Fibroblast of skin of left quadriceps (primary cell): ENCODE results near the gene PCARE.
A peak's percentile ranks its signal among the peaks of the same experiment; 100 is the strongest.
"Not testable (repeated sequence)": the region's sequence is repeated elsewhere in the genome, so short reads cannot be mapped to it uniquely, and the experiment has no call there.

Experiments
- DNase-seq, 2 experiments: peaks; one replicate each; pipeline ENCODE4 v3.0.0-alpha.2; 2013; ENCODE audit warnings: low read depth in 2 of 2

The PCARE gene

DNA sequence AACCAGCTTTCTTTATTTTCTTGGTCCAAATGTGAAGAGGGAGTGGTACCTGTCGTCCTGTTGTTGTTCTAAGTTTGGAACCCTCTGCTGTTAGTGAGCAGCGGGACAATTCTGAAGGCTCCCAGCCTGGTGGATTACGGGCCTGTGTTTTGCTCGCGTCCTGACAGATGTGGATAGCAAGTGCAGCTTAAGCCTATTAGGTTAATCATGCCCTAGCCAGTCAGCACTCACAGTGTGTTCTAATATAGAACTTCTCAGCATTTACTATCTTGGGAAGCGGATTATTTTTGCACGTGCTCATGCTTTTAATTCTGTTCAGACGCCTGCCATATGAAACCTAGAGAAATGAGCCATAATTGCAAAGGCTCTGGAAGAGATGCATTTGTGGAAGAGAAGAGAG, at the start of gene PCARE:
TSS of gene PCARE (minus strand) at position 113 of the 400 bp plus-strand sequence. CDS start 262 bp downstream, outside the sequence.
- no peak for DNase-seq

DNA sequence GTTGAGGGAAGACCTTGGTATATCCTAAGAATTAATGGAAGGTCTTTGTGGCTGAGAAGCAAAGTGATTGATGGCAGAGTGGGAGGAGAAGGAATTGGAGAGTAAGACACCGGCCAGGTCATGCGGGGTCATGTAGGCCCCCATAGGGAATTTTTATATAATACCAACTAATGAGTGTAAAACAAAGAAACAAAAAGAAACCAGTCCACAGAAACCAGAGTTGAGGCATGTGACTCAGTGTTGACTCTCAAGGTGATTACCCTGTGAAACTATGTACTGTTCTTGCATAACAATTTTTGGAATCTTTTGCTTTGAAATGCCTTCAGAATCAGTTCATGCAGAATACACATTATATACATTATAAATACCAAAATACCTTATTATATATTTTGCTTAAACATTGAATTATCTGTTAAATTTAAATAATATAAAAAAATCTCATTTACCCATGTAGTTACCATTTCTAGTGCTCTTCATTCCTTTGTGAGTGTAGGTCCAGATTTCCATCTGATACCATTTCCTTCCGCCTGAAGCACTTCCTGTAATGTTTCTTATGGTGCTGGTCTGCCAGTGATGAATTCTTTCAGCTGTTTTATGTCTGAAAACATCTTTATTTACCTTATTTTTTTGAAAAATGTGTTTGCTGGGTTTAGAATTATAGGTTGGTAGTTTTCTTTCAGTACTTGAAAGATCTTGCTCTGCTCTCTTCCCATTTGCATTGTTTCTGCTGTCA, 49.5 kb upstream of the PCARE start:
- DNase-seq: peak; percentile 63 to 70

DNA sequence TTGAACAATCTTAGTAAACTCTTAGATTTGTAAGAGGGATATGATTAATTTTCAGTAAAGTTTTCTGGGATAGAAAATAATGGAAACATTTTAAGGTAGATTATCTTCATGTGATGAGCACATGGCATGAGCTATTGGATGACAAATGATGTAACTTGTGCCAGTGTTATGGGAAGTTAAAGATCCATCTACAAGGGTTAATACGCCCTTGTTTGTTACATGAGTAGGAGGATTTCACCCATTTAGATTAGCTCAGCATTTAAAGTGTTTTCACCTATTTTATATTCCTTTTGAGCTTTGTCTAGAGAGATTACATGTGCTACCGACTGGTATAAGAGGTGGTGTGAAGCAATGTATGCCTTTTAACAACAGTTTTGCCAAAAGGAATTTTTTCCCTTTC, 46.5 kb upstream of the PCARE start:
- DNase-seq: no peak

DNA sequence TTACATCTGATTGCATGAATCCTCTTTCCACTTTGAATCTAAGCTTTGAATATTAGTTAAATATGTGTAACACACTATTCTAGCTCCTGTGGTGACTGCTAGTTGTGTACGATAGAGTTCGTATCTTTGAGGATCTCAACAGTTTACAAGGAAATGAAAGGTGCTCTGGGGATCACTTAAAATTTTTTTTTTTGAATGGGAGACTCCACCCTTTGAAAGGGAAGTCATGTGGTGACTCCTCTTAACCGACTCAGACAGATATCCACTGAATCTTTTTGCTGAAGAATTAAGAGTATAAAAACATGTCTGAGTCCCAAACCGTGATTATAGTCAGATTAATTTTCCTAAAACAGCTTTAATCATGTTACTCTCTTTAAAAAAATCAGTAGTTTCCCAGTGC, 44.9 kb upstream of the PCARE start:
- DNase-seq: no peak

DNA sequence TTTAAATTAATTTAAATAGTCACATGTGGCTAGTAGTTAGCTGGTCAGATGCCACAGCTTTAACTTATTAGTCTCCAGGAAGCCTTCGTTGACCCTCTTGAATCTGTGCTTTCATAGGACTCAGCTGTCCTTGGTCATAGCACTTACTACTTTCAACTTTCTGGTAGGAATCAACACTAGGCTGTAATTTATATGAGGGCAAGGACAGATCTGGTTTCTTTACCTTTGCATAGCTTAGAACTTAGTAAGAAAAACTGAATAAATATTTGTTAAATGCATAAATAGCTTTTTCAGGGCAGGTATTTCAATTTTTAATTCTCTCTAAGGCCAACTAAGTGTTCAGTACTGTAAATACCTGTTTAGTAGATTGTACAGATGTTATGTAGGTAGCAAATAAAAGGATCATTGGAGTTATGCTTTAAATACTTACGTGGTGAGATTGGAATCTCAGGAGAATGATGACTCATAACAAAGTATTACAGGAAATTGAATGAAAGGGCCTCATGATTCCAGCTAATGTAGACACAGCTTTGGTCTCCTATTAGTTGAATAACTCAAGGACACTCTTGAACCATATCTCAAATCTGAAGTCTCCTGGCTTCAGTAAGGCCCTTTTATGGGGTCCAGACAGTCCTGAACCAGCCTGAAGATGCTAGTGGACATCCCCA, 43.4 kb upstream of the PCARE start:
- peak in 1 of 2 experiments; percentile 40 for DNase-seq

DNA sequence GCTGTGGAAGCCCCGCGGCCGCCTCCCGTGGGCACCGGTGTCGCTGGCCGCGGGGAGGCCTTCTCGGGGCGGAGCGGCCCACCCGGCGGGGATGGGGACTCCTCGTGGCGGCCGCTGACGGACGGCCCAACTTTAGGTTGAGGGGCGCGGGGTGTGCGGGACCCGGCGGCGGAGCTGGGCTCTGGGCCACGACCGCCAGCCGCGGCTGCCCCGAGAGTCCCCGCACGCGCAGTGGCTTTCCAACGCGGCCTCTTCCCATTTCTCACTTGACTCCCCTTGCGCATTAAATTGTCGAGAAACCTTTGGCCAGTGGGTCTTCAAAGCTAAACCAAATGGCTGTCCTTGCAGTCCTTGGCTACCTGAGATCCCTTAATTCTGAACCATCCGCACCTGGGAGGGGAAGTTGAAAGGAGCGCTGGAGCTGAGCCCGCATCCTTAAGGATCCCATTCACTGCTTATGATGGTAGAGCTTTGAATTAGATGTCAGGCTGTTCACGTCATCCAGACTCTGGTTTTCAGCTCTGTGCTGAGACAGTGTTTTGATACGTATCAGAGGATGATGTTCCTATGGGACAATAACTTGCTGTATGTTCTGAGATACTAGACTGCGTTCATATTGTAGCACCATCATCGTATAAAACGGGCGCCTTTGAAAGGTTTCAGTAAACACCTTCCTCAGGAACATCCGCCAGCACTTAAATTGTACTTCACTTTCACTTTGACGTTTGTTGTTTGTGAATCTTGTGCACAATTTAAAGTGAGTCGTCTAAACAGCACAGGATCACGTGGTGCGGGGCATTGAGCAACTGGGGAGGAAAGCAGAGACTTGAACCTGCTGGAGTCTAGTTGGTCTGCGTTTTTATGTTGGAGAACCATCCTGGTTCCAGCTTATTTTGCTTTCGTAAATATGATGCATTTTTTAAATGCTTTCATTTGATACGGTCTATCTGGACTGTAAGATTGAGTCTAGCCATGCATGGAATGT, 41.8 kb upstream of the PCARE start:
- DNase-seq: no peak

DNA sequence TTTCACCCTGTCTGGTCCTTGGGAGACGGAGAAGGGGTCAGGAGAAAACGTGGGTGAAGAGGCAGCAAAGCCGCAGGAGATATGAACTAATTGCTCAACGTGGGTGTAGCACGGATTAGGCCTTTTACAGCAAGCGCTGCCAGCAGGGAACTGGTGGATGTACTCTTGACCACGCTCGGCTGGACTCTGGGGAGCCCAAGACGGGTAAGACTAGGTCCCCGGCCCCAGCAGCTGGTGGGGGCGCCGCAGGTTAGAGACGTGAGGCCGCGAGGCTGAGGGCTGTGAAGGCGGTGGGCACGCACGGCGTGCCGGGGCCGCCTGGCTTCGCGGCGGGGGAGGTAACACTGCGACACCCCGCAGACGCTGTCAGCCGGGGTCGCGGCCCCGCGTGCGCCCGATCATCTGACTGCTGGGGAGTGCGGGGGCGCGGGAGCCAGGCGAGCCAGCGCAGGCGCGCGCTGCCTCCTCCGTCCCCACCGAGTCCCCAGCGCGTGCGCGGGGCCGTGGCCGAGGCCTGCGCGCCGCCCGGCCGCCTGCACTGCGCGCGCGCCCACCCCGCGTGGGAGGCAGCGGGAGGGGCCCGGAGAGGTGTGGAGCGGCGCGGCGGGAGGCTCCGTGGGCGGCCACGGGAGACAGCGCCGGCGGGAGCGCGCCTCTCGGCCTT, 40.8 kb upstream of the PCARE start, which contains the start of gene CLIP4:
TSS of gene CLIP4 (plus strand) at position 470 of the 664 bp plus-strand sequence. CDS start 5,974 bp downstream, outside the sequence.
- no peak for DNase-seq

DNA sequence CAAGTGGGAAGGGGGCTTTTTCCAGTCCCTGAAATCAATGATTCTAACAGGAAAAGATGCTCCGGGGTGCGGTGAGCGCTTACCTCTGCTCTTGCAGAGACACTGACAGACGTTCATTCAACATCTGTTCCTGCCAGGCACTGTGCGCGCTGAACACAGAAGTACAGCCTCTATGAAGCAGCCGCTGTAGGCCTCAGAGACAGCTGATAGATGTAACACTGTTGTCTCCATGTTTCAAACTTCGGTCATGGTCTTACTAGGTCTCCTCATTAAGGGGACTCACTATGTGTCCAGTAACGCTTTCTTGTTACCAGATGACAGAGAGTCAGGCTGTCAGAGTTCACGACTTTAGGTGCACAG, 40.2 kb upstream of the PCARE start:
- DNase-seq: no peak

DNA sequence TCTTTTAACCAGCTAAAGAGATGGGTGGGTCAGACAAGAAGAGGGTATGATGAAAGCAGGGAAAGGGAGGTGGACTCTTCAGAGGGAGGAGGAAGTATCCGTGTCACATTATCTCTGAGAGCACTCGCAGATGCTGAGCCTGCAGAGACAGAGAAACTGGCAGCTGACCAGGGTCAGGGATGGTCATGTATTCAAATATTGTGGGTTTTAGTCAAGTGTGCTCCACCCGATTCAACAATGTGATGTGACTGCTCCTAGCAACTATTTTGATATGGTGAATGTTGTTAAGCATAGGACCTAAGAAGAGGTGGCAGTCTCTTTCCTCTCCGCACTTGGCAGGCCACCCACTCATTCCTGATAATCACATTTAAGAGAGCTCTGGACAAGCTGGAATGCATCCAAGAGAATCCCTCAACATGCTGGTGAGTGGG, 39.6 kb upstream of the PCARE start:
- no peak for DNase-seq

DNA sequence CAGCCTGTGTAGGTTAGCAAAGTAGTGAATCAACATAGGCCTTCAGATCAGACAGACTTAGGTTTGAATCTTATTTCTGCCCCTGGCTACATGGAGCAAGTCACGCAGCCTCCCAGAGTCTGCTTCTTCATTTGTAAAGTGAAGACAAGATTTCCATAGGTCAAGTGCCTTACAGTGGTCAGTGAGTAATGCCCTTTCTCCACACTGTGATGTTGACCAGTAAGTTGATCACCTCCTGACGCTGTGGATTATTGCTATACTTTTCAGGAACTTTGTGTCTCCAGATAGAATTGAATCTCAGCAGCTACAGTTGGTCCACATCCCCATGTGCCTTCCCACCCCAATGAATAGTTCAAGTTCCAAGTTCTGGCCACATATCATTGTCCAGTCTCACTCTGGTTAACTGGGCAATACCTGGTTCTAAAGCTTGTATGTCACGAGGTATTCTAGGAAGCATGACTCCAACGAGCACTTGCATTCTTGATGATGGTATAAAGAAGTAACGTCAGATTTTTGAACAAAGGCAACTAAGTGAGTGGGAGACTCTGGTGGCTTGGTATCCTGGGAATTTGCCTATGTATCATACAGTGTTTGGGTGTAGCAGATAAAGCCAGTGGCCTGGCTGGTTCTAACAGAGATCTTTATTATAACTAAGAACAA, 38.8 kb upstream of the PCARE start:
- no peak for DNase-seq

DNA sequence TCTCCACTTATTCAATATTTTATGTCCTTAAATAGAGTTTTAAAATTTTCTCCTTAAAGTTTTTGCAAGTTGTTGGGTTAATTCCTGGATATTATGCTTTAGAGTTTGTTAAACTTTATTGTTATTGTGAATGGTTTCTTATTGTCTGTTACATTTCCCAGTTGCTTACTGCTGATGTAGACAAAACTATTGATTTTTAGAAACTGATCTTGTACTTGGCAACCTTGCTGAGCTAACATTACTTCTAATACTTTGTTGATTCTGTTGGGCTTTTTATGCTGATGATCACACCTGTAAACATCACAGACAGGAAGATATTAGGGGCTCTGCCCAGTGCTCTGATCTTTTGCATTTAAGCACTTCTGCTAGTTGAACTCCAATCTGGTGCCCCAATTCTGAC, 38.1 kb upstream of the PCARE start:
- DNase-seq: no peak

DNA sequence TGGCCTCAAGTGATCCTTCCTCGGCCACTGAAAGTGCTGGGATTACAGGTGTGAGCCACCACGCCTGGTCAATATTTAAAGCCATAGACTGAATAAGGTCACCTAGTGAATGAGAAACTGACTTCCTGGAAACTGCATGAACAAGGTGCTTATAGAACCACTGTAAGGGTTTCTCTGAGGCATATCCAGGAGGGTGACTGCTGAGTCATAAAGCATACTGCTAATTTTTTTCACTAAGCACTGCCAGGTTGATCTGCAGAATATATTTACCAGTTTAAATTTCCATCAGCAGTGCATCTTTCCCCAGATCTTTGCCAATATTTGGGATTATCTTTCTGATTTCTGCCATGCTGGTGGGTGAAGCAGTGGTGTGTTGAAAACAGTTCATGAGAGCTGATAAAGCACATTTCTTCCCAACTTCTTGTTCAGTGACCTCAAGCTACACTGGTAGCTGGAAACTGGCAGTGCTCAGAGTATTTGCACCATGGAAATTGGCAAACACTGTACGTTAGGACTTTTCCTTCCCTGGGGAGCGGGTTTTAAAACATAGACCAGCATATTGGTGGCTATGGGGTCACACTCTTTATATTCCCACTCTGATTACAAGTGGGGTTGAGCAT, 36.7 kb upstream of the PCARE start:
- DNase-seq: no peak

DNA sequence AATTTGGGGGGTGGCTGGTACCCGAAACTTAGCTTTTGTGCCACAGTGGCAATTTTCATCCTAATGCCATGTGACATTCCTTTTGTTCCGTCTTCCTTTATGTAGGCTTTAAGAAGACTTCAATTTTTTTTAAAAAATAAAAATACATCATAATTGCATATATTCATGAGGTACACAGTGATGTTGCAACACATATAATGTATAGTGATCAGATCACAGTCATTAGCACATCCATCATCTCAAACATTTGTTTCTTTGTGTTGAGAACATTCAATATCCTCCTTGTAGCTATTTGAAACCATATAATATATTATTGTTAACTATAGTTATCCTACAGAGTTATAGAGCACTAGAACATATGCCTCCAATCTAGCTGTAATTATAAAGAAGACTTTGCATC, 34.9 kb upstream of the PCARE start:
- DNase-seq: no peak

DNA sequence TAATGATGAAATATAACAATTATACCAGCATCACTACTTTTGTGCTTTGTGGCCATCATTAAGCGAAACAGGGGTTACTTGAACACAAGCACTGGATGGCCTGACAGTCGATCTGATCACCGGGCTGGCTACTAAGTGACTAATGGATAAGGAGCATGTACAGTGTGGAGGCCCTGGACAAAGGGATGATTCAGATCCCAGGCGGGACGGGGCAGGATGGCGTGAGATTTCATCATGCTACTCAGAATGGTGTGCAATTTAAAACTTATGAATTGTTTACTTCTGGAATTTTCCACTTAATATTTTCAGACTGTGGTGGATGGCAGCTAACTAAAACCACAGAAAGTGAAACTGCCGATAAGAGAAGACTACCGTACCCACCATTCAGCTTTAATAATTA, 33.9 kb upstream of the PCARE start:
- DNase-seq: peak; percentile 59

DNA sequence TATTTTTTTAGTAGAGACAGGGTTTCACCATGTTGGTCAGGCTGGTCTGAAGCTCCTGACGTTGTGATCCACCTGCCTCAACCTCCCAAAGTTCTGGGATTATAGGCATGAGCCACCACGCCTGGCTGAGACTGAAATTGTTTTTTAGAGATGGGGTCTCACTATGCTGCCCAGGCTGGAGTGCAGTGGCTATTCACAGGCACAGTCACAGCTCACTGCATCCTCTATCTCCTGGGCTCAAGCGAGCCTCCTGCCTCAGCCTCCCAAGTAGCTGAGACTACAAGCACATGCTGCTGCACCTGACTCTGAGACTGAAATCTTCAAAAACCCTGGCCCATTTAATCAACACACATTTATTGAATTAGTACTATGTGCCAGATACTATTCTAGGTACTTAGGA, 33.2 kb upstream of the PCARE start:
- DNase-seq: not testable (repeated sequence)

DNA sequence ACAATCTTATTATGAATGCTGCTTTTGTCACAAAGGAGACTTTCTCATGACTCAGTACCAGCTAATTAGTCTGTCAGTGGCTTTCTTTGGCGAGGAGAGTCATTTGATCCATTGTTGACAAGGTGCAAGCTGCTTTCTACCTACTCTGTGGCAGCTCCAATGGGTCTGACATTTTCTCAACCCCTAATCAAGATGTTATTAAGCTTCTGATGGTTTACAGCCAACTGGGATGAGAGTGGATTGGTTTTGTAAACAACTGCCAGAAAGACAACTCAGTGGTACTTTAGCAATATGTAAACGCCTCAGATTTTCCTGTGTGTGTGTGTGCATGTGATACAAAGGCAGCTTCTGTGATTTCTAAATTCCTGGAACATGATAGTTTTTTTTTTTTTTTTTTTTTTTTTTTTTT, 32.7 kb upstream of the PCARE start:
- DNase-seq: no peak

DNA sequence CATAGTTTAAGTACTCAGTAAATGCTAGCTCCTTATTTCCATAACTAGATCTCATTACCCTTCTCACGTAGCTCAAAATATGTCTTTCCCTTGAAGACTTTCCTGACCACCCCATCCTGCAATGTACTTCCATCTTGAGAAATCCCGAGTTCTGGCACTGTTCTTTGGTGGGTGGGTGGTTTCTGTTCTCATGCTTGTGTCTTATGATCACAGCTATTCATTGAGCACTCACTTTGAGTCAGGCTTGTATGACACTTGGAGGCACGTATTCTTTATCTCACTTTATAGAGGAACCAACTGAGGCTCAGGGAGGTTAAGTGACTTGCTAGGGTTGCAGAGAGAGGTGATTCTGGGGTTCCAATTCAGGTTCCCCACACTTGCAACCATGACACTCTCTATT, 31.9 kb upstream of the PCARE start:
- DNase-seq: no peak

DNA sequence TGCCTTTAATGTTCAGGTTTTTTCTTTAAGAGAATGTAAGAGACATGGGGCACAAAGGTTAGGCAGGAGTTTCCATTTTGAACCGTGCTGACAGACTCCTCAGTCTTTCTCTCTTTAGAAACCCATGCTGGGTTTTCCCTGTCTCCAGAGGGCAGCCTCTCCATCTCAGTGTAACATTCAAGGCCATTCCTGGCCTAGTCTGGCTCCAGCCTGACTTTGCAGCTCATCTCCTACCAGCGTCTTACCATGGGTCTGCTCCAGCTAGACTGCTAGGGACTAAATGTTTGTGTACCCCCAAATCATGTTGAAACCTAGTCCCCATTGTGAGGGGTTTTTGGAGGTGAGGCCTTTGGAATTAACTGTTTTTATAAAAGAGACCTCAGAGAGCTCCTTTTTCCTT, 31.1 kb upstream of the PCARE start:
- DNase-seq: no peak

DNA sequence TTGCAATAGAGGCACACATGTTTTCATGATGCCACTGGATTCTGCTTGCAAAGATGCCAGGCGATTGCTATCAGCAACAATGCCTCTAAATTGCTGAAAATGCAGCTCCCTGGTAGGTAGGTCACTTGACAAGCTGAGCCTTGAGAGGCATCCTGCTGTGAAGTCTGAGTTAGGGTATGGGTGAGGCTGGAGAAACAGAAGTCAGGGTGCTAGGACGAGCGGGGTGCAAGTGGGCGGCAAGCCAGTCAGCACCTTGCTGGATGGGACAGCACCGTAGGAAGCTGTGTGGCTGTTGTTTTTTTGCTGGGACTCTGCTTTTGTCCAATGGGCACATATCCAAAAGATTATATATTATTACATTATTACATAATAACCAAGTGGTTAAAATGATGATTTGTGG, 30.4 kb upstream of the PCARE start:
- DNase-seq: no peak

DNA sequence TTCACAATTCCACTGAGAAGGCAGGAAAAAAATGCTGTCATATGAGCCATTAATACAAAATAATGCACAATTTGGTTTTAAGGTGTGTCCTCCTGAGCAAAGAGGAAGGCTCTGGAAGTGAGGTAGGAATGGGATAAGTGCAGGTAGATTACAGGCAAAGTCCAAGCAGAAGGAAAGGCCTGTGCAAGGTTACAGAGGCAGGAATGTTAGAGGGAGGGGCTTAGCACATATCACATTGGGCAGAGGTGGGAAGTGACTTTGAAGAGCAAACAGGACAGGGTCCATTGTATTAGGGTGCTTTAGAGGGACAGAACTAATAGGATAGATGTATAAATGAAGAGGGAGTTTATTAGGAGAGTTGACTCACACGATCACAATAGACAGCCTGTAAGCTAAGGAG, 26.2 kb upstream of the PCARE start:
- no peak for DNase-seq

DNA sequence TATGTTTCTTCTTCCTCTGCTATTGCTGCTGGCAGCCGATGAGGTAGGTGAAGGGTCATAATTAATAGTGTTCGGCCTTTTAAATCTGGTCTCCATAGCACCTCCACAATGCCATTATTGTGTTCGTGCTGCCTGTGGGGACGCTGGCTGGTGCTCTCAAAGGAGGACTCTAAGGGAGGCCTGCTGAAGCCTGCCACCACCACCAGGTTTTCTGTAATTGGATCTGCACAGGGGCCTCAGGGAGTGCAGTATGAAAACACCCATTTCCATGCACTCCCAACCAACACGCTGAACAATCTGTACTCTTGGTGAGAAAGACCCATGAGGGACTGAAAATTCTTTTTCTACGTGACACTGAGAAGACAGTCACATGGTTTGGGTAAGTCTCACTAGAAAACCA, 23.2 kb upstream of the PCARE start:
- DNase-seq: no peak
